ENCODE data around the gene MBD5. TPM values are rescaled to one million over a fixed set of nuclear protein-coding genes. Genes with fewer than 3 reads are reported as not detected.

MBD5 gene
- total and polyA plus RNA-seq, 2 of the 4 experiments (the other 2 are of a cell fraction): 9.8 to 14.2 TPM

GRCh38 chr2:148162871-148163270 lies 142.0 kb downstream of the MBD5 start:
- H2BK5ac ChIP-seq (ENCODE audit: low read depth, low read length, poor library complexity, severe bottlenecking): no peak overlapping the region
- no peak overlapping the region for H2BK15ac ChIP-seq (ENCODE audit: low read depth, low read length)
- no peak overlapping the region for H4K5ac ChIP-seq (ENCODE audit: low read depth, low read length)
- DNase-seq (no peak), ATAC-seq (ENCODE audit: low read depth) (no peak)
- no peak overlapping the region for H3K27ac ChIP-seq (ENCODE audit: insufficient read depth, low read length)
- no peak overlapping the region for H2AFZ ChIP-seq (replicated peaks; ENCODE audit: low read length, poor library complexity)
- BruUV-seq (replicated peaks): no TSS peak
- POLR2A ChIA-PET (ENCODE audit: unreplicated experiment): no interaction called here
- no peaks in the 10 kb centered on the region for H3K9me3 ChIP-seq (ENCODE audit: control insufficient read depth, insufficient read depth, low read length)
- no peak overlapping the region for H2AK5ac ChIP-seq (ENCODE audit: low read depth, low read length)
- H4K8ac ChIP-seq (ENCODE audit: low read depth in 2 of 2, low read length in 2 of 2): no peak overlapping the region
- no peak overlapping the region for H3K23ac ChIP-seq (ENCODE audit: low read depth, low read length)
- in situ Hi-C loops (cut with MboI; ENCODE audit: low sequenced_read_pairs) (no loop called here), intact Hi-C loops (cut with micrococcal nuclease) (no loop called here), dilution Hi-C loops (cut with HindIII; ENCODE audit: low sequenced_read_pairs, unreplicated experiment) (no loop called here)
- no peak for TF ChIP-seq FOS (IDR thresholded peaks at IDR 0.05; ENCODE audit: low read depth, low read length)
- TF ChIP-seq ELK1 (IDR thresholded peaks at IDR 0.05; ENCODE audit: borderline replicate concordance, low read depth, low read length): no peak
- TF ChIP-seq MXI1 (IDR thresholded peaks at IDR 0.05; ENCODE audit: borderline replicate concordance, low read depth, low read length): no peak
- TF ChIP-seq USF2 (IDR thresholded peaks at IDR 0.05; ENCODE audit: low read depth, low read length): no peak
- no peak for TF ChIP-seq BHLHE40 (IDR thresholded peaks at IDR 0.05; ENCODE audit: low read depth, low read length)
- no peak for TF ChIP-seq MAFK (IDR thresholded peaks at IDR 0.05; ENCODE audit: low read depth, low read length)
- no peak for TF ChIP-seq RAD21 (IDR thresholded peaks at IDR 0.05; ENCODE audit: low read length)
- TF ChIP-seq CHD1 (IDR thresholded peaks at IDR 0.05; ENCODE audit: low read depth, low read length): no peak
- no peak for TF ChIP-seq POLR2A (IDR thresholded peaks at IDR 0.05; ENCODE audit: low read depth, low read length)
- TF ChIP-seq NFE2L2 (IDR thresholded peaks at IDR 0.05; ENCODE audit: low read depth, low read length): no peak
- TF ChIP-seq MAZ (IDR thresholded peaks at IDR 0.05; ENCODE audit: borderline replicate concordance, low read depth, low read length): no peak
- TF ChIP-seq SMC3 (IDR thresholded peaks at IDR 0.05; ENCODE audit: low read depth, low read length): no peak
- TF ChIP-seq RFX5 (IDR thresholded peaks at IDR 0.05; ENCODE audit: low read depth, low read length): no peak
- TF ChIP-seq CTCF (conservative IDR thresholded peaks at IDR 0.05; ENCODE audit: low read depth, low read length): no peak
- no peak for TF ChIP-seq CEBPB (IDR thresholded peaks at IDR 0.05; ENCODE audit: low read depth, low read length)
- TF ChIP-seq RCOR1 (IDR thresholded peaks at IDR 0.05; ENCODE audit: insufficient replicate concordance, low read length): no peak
- no peak overlapping the region for H2BK20ac ChIP-seq (ENCODE audit: low read depth, low read length)
- no peak overlapping the region for H3K4ac ChIP-seq (ENCODE audit: low read depth, low read length)
- no peak overlapping the region for H3K18ac ChIP-seq (ENCODE audit: low read depth, low read length)
- H3K79me1 ChIP-seq (ENCODE audit: low read depth in 1 of 2, low read length in 2 of 2): peaks cover 0 to 13% of the 10 kb centered on the region in 2 experiments; a peak in 2 of 4 replicates
- H3K4me2 ChIP-seq (ENCODE audit: low read depth, low read length): no peak overlapping the region
- no peak overlapping the region for H3K56ac ChIP-seq (ENCODE audit: extremely low read depth, insufficient read depth, low read length)
- H3K36me3 ChIP-seq (ENCODE audit: control insufficient read depth, insufficient read depth, low read length): no peaks in the 10 kb centered on the region; the same call in 1 of the 2 replicates
- H4K91ac ChIP-seq (ENCODE audit: insufficient read depth, low read depth, low read length): no peak overlapping the region
- no peak overlapping the region for H3K9ac ChIP-seq (ENCODE audit: low read depth, low read length)
- H3K14ac ChIP-seq (replicated peaks; ENCODE audit: low read depth, low read length): no peak overlapping the region
- H2BK120ac ChIP-seq (ENCODE audit: low read depth, low read length): no peak overlapping the region
- no peak overlapping the region for H3K4me3 ChIP-seq (ENCODE audit: insufficient read depth, low read depth, low read length)
- H4K20me1 ChIP-seq (ENCODE audit: insufficient read depth, low read length): no peaks in the 10 kb centered on the region
- H2AK9ac ChIP-seq (replicated peaks; ENCODE audit: low read depth, low read length, poor library complexity): no peak overlapping the region
- CTCF ChIA-PET: no interaction called here
- H3K9me1 ChIP-seq (ENCODE audit: insufficient read depth, low read length): no peaks in the 10 kb centered on the region
- H3K4me1 ChIP-seq (ENCODE audit: control insufficient read depth, insufficient read depth, low read length): peaks cover 2% of the 10 kb centered on the region; the same call in 1 of the 2 replicates
- H3K27me3 ChIP-seq (ENCODE audit: control insufficient read depth, insufficient read depth, low read length): no peaks in the 10 kb centered on the region

Data from IMR-90 (cell line).